ENCODE results near the gene PLEKHH1.

DNA sequence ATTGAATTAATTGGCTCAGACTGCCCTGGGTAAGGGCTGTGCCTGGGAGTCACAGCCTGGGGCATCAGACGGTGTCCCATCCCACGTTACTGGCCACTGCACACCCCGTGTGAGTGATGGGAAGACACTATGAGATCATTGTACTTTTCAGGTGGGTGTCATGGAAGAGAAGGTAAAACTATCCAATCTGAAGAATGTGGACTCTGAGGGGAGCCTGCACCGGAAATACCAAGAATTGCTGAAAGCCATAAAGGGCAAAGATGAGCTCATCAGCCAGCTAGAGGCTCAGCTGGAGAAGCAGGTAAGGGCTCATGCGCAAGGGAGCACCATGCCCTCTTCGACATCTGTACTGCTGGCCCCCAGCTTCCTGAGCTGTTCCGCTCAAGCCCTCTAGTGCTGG lies 24.0 kb downstream of the PLEKHH1 start:
- TF ChIP-seq CTCF (IDR thresholded peaks at IDR 0.05) (no peak), EZH2phosphoT487 (IDR thresholded peaks at IDR 0.05) (no peak)
